Measurements from ENCODE around the gene RHPN2. TPM values are rescaled to one million over a fixed set of nuclear protein-coding genes. Genes with fewer than 3 reads are reported as not detected.
"Not testable (repeated sequence)": the region's sequence is repeated elsewhere in the genome, so short reads cannot be mapped to it uniquely, and the experiment has no call there.

The RHPN2 gene
- total RNA-seq, 1 experiment from 2014 or later, result 21.3 TPM

GRCh38 chr19:33008738-33009137, 56.0 kb downstream of the RHPN2 start:
- Histone ChIP-seq H3K9me3 (ENCODE audit: insufficient read depth, low read depth) (no peaks in the 10 kb centered on the region), H3K79me2 (ENCODE audit: low read depth) (no peaks in the 10 kb centered on the region), H3K4me1 (replicated peaks; ENCODE audit: insufficient read depth) (peaks cover 21% of the 10 kb centered on the region), H4K20me1 (ENCODE audit: insufficient read depth) (peaks cover 8% of the 10 kb centered on the region; the same call in 1 of the 2 replicates), H3K4me2 (no peak overlapping the region), H3K9me2 (ENCODE audit: insufficient read depth) (no peaks in the 10 kb centered on the region), H2AFZ (no peak overlapping the region), H3F3A (ENCODE audit: insufficient read depth, low read depth) (peaks cover 19% of the 10 kb centered on the region; the same call in 1 of the 2 replicates), H3K27me3 (ENCODE audit: insufficient read depth, low read depth) (no peaks in the 10 kb centered on the region), H3K36me3 (ENCODE audit: low read depth) (no peaks in the 10 kb centered on the region; the same call in 1 of the 2 replicates), H3K27ac (no peak overlapping the region), H3K4me3 (no peak overlapping the region)
- ChIA-PET POLR2A (ENCODE audit: unreplicated experiment) (no interaction called here), CTCF (no interaction called here)
- TF ChIP-seq CTCF (conservative IDR thresholded peaks at IDR 0.05), result no peak
- TF ChIP-seq EZH2 (IDR thresholded peaks at IDR 0.05; ENCODE audit: low read depth), result no peak
- DNase-seq, result no peak
- intact Hi-C loops (cut with micrococcal nuclease; ENCODE audit: unreplicated experiment), result loop anchor here (5.0 kb wide), 2 partner anchors 39 to 94 kb away; no protein-coding TSS in a partner anchor
- BruUV-seq (replicated peaks), result no TSS peak

GRCh38 chr19:33005440-33005839, 59.2 kb downstream of the RHPN2 start:
- H4K20me1 ChIP-seq (ENCODE audit: insufficient read depth), result 0 out of 2 replicates have a peak, but pooled peaks cover 5% of the 10 kb centered on the region
- DNase-seq, result peak; percentile 38 to 89
- ChIA-PET POLR2A (ENCODE audit: unreplicated experiment) (interaction anchor here (0.7 kb wide), 1 partner anchor 1931 kb away, joined by 3 read pairs; no protein-coding TSS in a partner anchor), CTCF (interaction anchor here (0.6 to 0.7 kb wide), 5 partner anchors 18 to 130 kb away, joined by 3 to 10 read pairs (median 8); no protein-coding TSS in a partner anchor)
- peaks cover 13% of the 10 kb centered on the region; the same call in 1 of the 2 replicates for H3K36me3 ChIP-seq (ENCODE audit: low read depth)
- no TSS peak for BruUV-seq (replicated peaks)
- intact Hi-C loops (cut with micrococcal nuclease; ENCODE audit: unreplicated experiment), result loop anchor here (5.0 kb wide), 2 partner anchors 42 to 97 kb away; no protein-coding TSS in a partner anchor
- no peaks in the 10 kb centered on the region for H3K9me3 ChIP-seq (ENCODE audit: insufficient read depth, low read depth)
- no peaks in the 10 kb centered on the region for H3K27me3 ChIP-seq (ENCODE audit: insufficient read depth, low read depth)
- no peak overlapping the region for H2AFZ ChIP-seq
- peak overlapping the region; percentile 50 for H3K4me2 ChIP-seq
- TF ChIP-seq CTCF (conservative IDR thresholded peaks at IDR 0.05) (no peak), EZH2 (IDR thresholded peaks at IDR 0.05; ENCODE audit: low read depth) (no peak)
- no peak overlapping the region for H3K4me3 ChIP-seq
- peaks cover 21% of the 10 kb centered on the region for H3K4me1 ChIP-seq (replicated peaks; ENCODE audit: insufficient read depth)
- H3K27ac ChIP-seq, result 0 out of 2 replicates have a peak overlapping the region, but pooled peaks have one; percentile 16
- H3K9me2 ChIP-seq (ENCODE audit: insufficient read depth), result no peaks in the 10 kb centered on the region
- no peaks in the 10 kb centered on the region for H3K79me2 ChIP-seq (ENCODE audit: low read depth)
- H3F3A ChIP-seq (ENCODE audit: insufficient read depth, low read depth), result peaks cover 19% of the 10 kb centered on the region; the same call in 1 of the 2 replicates

GRCh38 chr19:33003424-33004024, 61.2 kb downstream of the RHPN2 start:
- CTCF ChIA-PET, result interaction anchor here (0.6 kb wide), 1 partner anchor 437 kb away, joined by 3 read pairs; no protein-coding TSS in a partner anchor
- Histone ChIP-seq H3K4me1 (replicated peaks; ENCODE audit: insufficient read depth) (peaks cover 21% of the 10 kb centered on the region), H3K36me3 (ENCODE audit: low read depth) (0 out of 2 replicates have a peak, but pooled peaks cover 13% of the 10 kb centered on the region), H3F3A (ENCODE audit: insufficient read depth, low read depth) (peaks cover 19% of the 10 kb centered on the region; the same call in 1 of the 2 replicates)
- intact Hi-C loops (cut with micrococcal nuclease; ENCODE audit: unreplicated experiment); H3K4me3 ChIP-seq; H4K20me1 ChIP-seq (ENCODE audit: insufficient read depth); H3K79me2 ChIP-seq (ENCODE audit: low read depth); H3K9me2 ChIP-seq (ENCODE audit: insufficient read depth); H3K4me2 ChIP-seq; H2AFZ ChIP-seq; H3K27me3 ChIP-seq (ENCODE audit: insufficient read depth, low read depth); DNase-seq; BruUV-seq (replicated peaks); H3K9me3 ChIP-seq (ENCODE audit: insufficient read depth, low read depth); H3K27ac ChIP-seq: not testable (repeated sequence)
- POLR2A ChIA-PET (ENCODE audit: unreplicated experiment), result interaction anchor here (0.6 kb wide), 1 partner anchor 11 kb away, joined by 5 read pairs; no protein-coding TSS in a partner anchor

- BruUV-seq (replicated peaks); H3K9me2 ChIP-seq (ENCODE audit: insufficient read depth); POLR2A ChIA-PET (ENCODE audit: unreplicated experiment); H4K20me1 ChIP-seq (ENCODE audit: insufficient read depth); H3K27ac ChIP-seq; H2AFZ ChIP-seq; H3K4me2 ChIP-seq; DNase-seq; H3K4me3 ChIP-seq; H3K27me3 ChIP-seq (ENCODE audit: insufficient read depth, low read depth); H3K79me2 ChIP-seq (ENCODE audit: low read depth); H3K9me3 ChIP-seq (ENCODE audit: insufficient read depth, low read depth); intact Hi-C loops (cut with micrococcal nuclease; ENCODE audit: unreplicated experiment); CTCF ChIA-PET: not testable (repeated sequence)
- Histone ChIP-seq H3K4me1 (replicated peaks; ENCODE audit: insufficient read depth) (peaks cover 21% of the 10 kb centered on the region), H3K36me3 (ENCODE audit: low read depth) (0 out of 2 replicates have a peak, but pooled peaks cover 13% of the 10 kb centered on the region), H3F3A (ENCODE audit: insufficient read depth, low read depth) (peaks cover 19% of the 10 kb centered on the region; the same call in 1 of the 2 replicates)
Measured at GRCh38 chr19:33002126-33002865, 62.4 kb downstream of the RHPN2 start.
